Endothelial cell of umbilical vein (primary cell): ENCODE results near the gene TOP2B.

Experiments
- EZH2 ChIP-seq: IDR thresholded peaks from 2 replicates; pipeline ENCODE4 v1.6.1; 2012; ENCODE audit warnings: borderline replicate concordance, low read depth, mild to moderate bottlenecking, moderate library complexity, low read length, inconsistent platforms; ENCODE audit not compliant: severe bottlenecking
- GATA2 ChIP-seq: IDR thresholded peaks from 2 replicates; pipeline ENCODE4 v1.7.0; 2011; ENCODE audit warnings: low read depth, mild to moderate bottlenecking, moderate library complexity, mixed read lengths, low read length; ENCODE audit not compliant: insufficient read length, insufficient read depth
- JUN ChIP-seq: IDR thresholded peaks from 2 replicates; pipeline ENCODE4 v1.6.1; 2011; ENCODE audit warnings: borderline replicate concordance, low read depth; ENCODE audit not compliant: insufficient read length, insufficient read depth
- MAX ChIP-seq: IDR thresholded peaks from 2 replicates; pipeline ENCODE4 v1.6.1; 2011; ENCODE audit not compliant: insufficient read depth, insufficient read length
- MYC ChIP-seq: IDR thresholded peaks from one replicate; pipeline ENCODE4 v1.6.1; 2011; ENCODE audit warnings: mild to moderate bottlenecking, low read depth, low read length
- POLR2A ChIP-seq: IDR thresholded peaks from 2 replicates; pipeline ENCODE4 v1.6.1; 2012; ENCODE audit warnings: low read depth, mild to moderate bottlenecking, control low read depth, low read length
- POLR2AphosphoS5 ChIP-seq: IDR thresholded peaks from 2 replicates; pipeline ENCODE4 v1.6.1; 2012; ENCODE audit warnings: low read depth, mild to moderate bottlenecking, control low read depth, low read length, moderate library complexity; ENCODE audit not compliant: insufficient read depth
- TF ChIP-seq, protein P1 (sequence below), 2 donors: IDR thresholded peaks; 1 replicate in 1 of 2; 2 replicates in 1 of 2; pipeline ENCODE4 v1.5.1; 2011; ENCODE audit warnings: low read length in 2 of 2, mild to moderate bottlenecking in 2 of 2, moderate library complexity in 2 of 2, control low read depth in 1 of 2, inconsistent platforms in 1 of 2, low read depth in 1 of 2; ENCODE audit not compliant: insufficient read depth in 1 of 2; ENCODE audit errors: extremely low read depth in 1 of 2

GRCh38 chr3:25631989-25632388 is 32.7 kb downstream of the TOP2B start:
- TF ChIP-seq, protein P1, sequence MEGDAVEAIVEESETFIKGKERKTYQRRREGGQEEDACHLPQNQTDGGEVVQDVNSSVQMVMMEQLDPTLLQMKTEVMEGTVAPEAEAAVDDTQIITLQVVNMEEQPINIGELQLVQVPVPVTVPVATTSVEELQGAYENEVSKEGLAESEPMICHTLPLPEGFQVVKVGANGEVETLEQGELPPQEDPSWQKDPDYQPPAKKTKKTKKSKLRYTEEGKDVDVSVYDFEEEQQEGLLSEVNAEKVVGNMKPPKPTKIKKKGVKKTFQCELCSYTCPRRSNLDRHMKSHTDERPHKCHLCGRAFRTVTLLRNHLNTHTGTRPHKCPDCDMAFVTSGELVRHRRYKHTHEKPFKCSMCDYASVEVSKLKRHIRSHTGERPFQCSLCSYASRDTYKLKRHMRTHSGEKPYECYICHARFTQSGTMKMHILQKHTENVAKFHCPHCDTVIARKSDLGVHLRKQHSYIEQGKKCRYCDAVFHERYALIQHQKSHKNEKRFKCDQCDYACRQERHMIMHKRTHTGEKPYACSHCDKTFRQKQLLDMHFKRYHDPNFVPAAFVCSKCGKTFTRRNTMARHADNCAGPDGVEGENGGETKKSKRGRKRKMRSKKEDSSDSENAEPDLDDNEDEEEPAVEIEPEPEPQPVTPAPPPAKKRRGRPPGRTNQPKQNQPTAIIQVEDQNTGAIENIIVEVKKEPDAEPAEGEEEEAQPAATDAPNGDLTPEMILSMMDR (IDR thresholded peaks at IDR 0.05; ENCODE audit: extremely low read depth in 1 of 2, insufficient read depth in 1 of 2, low read depth in 1 of 2, low read length in 2 of 2), result no peak
- no peak for TF ChIP-seq POLR2AphosphoS5
- TF ChIP-seq POLR2A, result no peak
- no peak for TF ChIP-seq GATA2
- no peak for TF ChIP-seq EZH2
- no peak for TF ChIP-seq MYC
- TF ChIP-seq MAX, result no peak
- TF ChIP-seq JUN, result no peak
